Activated T-helper 17 cell treated with anti-CD3 and anti-CD28 coated beads, Interleukin-2, amount 50 U/mL, for 72 hours (primary cell): ENCODE data around the gene PPP1R14D. TPM values are rescaled to one million over a fixed set of nuclear protein-coding genes. Genes with fewer than 3 reads are reported as not detected.

Experiments
- ATAC-seq: fragments of 150-1000 bp; cut with Tn5 transposase; replicated peaks from 2 replicates; pipeline ENCODE4 v1.10.0; 2021; ENCODE audit warnings: mild to moderate bottlenecking, moderate library complexity
- H3K27ac Mint-ChIP-seq: one replicate; pipeline ENCODE4 v1.8.0; 2022; ENCODE audit warnings: mixed read lengths
- H3K27me3 Mint-ChIP-seq: one replicate; pipeline ENCODE4 v1.8.0; 2022; ENCODE audit warnings: mixed read lengths
- H3K36me3 Mint-ChIP-seq: one replicate; pipeline ENCODE4 v1.8.0; 2022; ENCODE audit warnings: low read depth, mild to moderate bottlenecking, mixed read lengths
- H3K4me1 Mint-ChIP-seq: one replicate; pipeline ENCODE4 v1.8.0; 2022; ENCODE audit warnings: mixed read lengths
- H3K4me3 Mint-ChIP-seq: one replicate; pipeline ENCODE4 v1.8.0; 2022; ENCODE audit warnings: mild to moderate bottlenecking, mixed read lengths
- H3K9me3 Mint-ChIP-seq: one replicate; pipeline ENCODE4 v1.8.0; 2022; ENCODE audit warnings: mixed read lengths
- total RNA-seq, 2 donors: library from RNA; stranded (reverse); gene quantifications; one replicate each; pipeline ENCODE4 v1.2.3, GENCODE V29; 2022

PPP1R14D gene
- total RNA-seq, 2 donors from 2014 or later, result not detected

DNA sequence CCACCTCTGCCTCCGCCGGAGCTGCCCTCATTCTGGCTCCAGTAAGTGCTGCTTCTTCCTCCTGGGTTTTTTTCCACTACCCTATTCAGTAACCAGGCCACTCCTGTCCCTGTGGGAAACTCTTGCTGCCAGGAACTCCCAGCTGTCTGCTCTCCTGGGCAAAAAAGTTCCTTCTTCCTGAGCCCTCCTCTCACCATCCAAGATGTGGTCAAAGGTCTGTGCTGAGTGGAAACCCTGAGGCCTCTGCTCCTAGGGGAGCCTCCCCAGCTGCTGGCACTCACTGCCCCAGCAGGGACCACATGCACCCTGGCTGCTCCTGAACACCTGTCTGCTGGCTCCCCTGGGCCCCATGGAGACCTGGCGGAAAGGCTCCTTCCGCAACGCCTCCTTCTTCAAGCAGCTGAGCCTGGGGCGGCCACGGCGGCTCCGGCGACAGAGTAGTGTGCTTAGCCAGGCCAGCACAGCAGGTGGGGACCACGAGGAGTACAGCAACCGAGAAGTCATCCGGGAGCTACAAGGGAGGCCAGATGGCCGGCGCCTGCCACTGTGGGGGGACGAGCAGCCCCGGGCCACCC, 58.3 kb downstream of the PPP1R14D start:
- no peak for ATAC-seq
- H3K27me3 Mint-ChIP-seq, result no peaks in the 10 kb centered on the region
- peaks cover 35% of the 10 kb centered on the region for H3K36me3 Mint-ChIP-seq
- no peaks in the 10 kb centered on the region for H3K9me3 Mint-ChIP-seq
- H3K27ac Mint-ChIP-seq, result peak overlapping the region; percentile 82
- H3K4me1 Mint-ChIP-seq, result peaks cover 14% of the 10 kb centered on the region
- peak overlapping the region; percentile 51 for H3K4me3 Mint-ChIP-seq

DNA sequence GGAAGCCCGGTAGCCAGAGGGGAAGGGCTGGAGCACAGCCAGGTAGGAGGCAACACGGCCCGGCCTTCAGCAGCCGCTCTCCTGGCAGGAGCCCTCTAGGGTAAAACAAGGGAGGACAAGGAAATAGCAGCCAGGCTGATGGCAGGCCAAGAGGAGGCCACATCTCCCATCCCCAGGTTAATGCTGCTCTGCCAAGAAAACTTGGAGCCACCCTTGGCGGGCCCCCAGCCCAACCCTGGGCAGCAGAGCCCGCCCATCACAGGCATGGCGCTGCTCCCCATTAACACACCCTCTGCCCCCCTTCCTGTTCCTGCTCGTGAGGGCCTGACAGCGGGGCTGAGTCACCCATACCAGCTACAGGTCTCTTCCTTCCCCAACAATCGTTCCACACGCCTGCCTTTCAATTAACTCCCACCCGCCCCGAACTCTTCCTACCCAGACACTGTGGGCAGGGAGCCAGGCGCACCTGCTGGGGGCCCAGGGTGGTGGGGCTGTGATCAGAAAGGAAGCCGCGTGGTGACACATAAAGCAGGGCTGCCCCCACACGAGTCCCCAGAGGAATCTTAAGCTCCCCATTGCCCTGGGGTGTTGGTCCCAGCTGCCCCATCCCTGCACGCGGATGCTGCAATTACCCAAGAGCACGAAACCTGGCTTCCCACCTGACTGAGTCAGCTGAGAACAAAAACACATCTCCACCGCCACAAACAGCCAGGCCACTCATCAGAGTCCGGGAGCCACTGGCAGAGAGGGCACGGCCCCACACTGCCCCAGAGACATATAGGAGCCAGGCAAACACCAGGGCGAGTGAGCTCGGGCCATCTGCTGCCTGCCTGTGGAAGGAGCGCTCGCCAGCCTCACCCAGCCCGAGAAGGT, 59.0 kb downstream of the PPP1R14D start, which contains the start of gene C15orf62:
TSS of gene C15orf62 (plus strand) at position 707 of the 873 bp plus-strand sequence. CDS start 516 bp downstream, outside the sequence.
- Mint-ChIP-seq H3K36me3 (peaks cover 32% of the 10 kb centered on the region), H3K27ac (peak within 1 kb of the TSS; percentile 82), H3K4me1 (peaks cover 17% of the 10 kb centered on the region), H3K9me3 (no peaks in the 10 kb centered on the region), H3K4me3 (peak within 1 kb of the TSS; percentile 51), H3K27me3 (no peaks in the 10 kb centered on the region)
- ATAC-seq, result peak; percentile 33

DNA sequence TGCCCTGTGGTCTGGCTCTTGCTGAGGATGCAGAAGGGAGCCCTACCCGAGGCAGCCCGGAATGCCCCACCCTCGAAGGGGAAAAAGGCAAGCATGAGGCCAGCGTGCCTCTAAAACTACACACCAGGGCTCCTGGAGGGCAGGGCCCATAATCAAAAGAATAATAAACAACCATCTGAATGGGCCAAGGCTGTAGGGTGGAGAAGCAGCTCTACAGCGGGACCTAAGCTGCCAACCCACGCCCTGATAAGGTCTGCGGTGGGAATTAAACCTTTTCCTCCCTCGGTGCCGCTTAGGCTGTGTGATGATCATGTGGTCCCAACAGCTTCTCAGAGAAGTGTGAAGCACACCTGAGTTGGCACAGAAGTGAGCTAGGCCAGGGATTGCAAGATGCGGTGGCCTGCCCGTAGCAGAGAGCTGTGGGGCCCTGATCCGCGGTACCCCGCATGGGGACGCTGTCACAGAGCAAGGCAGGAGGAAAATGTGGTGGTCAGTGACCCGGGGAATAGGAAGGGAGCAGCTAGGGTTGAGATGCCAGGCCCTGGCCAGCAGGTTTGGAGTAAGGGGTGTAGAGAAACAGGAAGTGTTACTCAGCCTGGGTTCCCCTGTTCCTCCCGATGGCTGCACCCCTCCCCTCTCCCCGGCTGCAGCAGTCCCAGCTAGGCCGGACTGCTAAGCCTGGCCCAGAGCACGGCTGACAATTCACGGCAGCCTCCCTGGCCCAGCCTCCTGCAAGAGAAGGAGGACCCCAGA, 59.8 kb downstream of the PPP1R14D start:
- Mint-ChIP-seq H3K27me3 (no peaks in the 10 kb centered on the region), H3K4me3 (no peak overlapping the region), H3K4me1 (peaks cover 17% of the 10 kb centered on the region), H3K9me3 (no peaks in the 10 kb centered on the region), H3K36me3 (peaks cover 27% of the 10 kb centered on the region), H3K27ac (peak overlapping the region; percentile 82)
- no peak for ATAC-seq

DNA sequence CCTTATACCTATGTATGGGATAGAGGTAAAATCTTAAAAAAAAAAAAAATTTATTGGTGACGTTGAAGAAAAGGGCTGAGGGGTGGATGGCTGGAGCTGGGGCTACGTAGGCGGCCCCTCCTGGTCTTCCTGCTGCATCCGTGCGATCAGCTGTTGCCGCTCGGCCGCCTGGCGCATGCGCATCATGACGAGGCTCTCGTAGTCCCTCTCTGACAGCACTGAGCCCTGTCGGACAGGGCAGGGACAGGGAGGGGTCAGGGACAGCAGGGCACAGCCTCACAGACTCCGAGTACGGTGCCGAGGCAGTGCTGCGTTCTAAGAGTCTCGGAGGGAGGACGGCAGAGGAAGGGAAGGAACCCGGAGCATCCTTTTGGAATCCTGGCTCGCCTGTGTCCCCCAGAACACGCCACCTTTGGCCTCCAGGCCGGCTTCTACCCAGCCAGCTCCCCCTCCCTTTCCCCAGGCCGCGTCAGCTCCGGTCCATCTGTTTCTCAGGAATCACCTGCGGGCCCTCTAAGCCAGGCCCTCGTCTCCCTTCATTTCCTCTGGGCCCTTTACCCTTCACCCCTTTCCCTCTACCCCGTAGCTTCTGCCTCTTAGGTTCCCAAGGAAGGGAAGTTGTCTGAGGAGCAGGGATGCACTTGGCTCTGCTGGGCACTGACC, 60.5 kb downstream of the PPP1R14D start:
- Mint-ChIP-seq H3K4me1 (peaks cover 17% of the 10 kb centered on the region), H3K4me3 (no peak overlapping the region), H3K27ac (peak overlapping the region; percentile 82), H3K9me3 (no peaks in the 10 kb centered on the region), H3K36me3 (peaks cover 27% of the 10 kb centered on the region), H3K27me3 (no peaks in the 10 kb centered on the region)
- no peak for ATAC-seq

DNA sequence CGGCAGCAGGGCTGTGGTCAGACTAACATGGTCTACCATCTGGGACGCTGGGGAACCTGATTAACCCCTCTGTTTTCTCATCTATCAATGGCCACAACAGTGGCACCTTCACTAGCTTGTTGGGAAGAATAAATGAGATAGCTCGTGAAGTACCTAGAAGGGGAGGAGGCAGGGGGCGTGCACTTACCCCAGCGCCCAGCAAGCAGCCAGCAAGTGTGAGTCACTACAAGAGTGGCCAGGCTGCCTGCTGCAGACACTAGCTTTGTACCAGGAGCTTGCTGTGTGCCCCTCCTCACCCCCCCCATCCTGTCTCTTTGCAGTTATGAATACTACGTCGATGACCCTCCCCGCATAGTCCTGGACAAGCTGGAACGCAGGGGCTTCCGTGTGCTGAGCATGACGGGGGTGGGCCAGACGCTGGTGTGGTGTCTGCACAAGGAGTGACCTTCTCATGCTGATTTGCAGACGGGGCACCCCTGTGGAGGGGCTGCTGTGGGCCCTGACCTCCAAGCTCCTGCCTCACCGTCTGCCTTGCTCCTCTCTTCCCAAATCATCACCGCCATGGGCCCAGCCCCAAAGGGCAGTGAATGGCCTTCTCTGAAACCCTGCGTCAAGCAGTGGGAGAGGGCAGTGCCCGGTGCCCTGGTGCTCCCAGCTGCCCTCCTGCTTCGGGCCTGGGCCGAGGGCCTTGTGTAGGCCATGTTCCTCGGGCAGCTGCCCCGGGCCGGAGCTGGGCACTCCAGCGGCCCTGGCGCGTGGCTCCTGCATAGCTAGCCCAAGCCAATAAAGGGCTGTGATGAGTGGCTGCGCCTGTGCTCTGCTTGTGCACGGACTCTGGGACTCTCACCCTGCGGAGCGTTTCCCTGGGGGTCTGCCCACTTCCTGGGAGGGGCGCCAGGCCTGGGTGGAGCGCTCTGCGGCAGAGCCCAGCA, 61.3 kb downstream of the PPP1R14D start:
- H3K27me3 Mint-ChIP-seq, result no peaks in the 10 kb centered on the region
- H3K36me3 Mint-ChIP-seq, result peaks cover 27% of the 10 kb centered on the region
- no peak overlapping the region for H3K27ac Mint-ChIP-seq
- peaks cover 17% of the 10 kb centered on the region for H3K4me1 Mint-ChIP-seq
- no peaks in the 10 kb centered on the region for H3K9me3 Mint-ChIP-seq
- no peak overlapping the region for H3K4me3 Mint-ChIP-seq
- no peak for ATAC-seq

DNA sequence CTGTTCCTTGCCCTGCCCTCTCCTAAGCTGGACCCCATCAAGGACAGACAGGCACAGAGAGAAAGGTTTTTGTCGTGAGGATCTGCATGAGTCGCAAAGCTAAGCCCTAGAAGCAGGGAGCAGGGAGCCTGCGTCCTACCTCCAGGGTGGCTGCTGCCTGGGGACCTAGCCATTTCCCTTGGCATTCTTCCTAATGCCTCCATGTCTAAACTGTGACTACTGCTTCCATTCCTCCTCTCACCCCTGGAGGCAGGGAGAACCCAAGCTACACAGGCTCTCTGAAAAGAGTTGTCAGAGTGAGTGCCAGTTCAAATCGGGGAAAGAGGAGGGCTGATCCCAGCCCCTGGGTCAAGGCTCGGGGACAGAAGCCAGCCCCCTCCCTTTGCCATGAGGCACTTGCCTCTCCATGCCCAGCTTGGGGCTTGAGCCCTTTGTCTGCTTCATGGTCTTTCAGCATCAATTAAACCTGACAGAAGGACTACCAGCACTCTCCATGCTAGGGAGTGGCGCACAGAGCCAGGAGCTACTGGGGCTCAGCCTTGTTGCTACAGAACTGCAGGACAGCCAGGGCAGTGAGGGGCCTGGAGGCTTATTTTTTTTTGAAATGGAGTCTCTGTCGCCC, 62.2 kb downstream of the PPP1R14D start:
- Mint-ChIP-seq H3K27ac (peak overlapping the region; percentile 74), H3K4me3 (peak overlapping the region; percentile 79), H3K9me3 (no peaks in the 10 kb centered on the region), H3K36me3 (peaks cover 23% of the 10 kb centered on the region), H3K27me3 (no peaks in the 10 kb centered on the region), H3K4me1 (peaks cover 17% of the 10 kb centered on the region)
- no peak for ATAC-seq

Other genes starting within 250 kb of the PPP1R14D start
- 10 to 100 TPM; 25.0 to 39.1 TPM for gene KNL1, start 234.5 kb downstream of the PPP1R14D start, total RNA-seq
- 10 to 100 TPM; 40.1 to 61.4 TPM for gene RAD51, start 133.5 kb downstream of the PPP1R14D start, total RNA-seq
- 10 to 100 TPM; 18.4 to 30.9 TPM for gene RMDN3, start 73.5 kb downstream of the PPP1R14D start, total RNA-seq
- 10 to 100 TPM; 46.1 to 50.4 TPM for gene GCHFR, start 64.6 kb downstream of the PPP1R14D start, total RNA-seq
- gene C15orf62, start 58.7 kb downstream of the PPP1R14D start, total RNA-seq, result 1 to 10 TPM; 2.4 to 2.7 TPM
- gene ZFYVE19, start 21.6 kb downstream of the PPP1R14D start, total RNA-seq, result 10 to 100 TPM; 35.9 to 38.7 TPM
- gene DNAJC17, start 21.2 kb downstream of the PPP1R14D start, total RNA-seq, result 10 to 100 TPM; 30.3 to 34.3 TPM
- 10 to 100 TPM in 1 of 2 donors, 1 to 10 TPM in 1; 8.4 to 11.7 TPM for gene SPINT1, start 15.3 kb upstream of the PPP1R14D start, total RNA-seq
- under 1 TPM; 0.24 to 0.45 TPM for gene RHOV, start 45.5 kb upstream of the PPP1R14D start, total RNA-seq
- 10 to 100 TPM in 1 of 2 donors, 1 to 10 TPM in 1; 5.6 to 12.0 TPM for gene VPS18, start 65.7 kb upstream of the PPP1R14D start, total RNA-seq
- gene DLL4, start 100.6 kb upstream of the PPP1R14D start, total RNA-seq, result not detected
- gene CHAC1, start 124.8 kb upstream of the PPP1R14D start, total RNA-seq, result 1 to 10 TPM; 2.4 to 6.8 TPM